Endodermal cell (in vitro differentiated cells): Measurements from ENCODE around the gene CDC45. TPM values are rescaled to one million over a fixed set of nuclear protein-coding genes. Genes with fewer than 3 reads are reported as not detected.

ENCODE experiments used
- DNase-seq: peaks from one replicate; pipeline ENCODE4 v3.0.0-alpha.2; 2017
- H3K27ac ChIP-seq: 2 replicates; pipeline ENCODE4 v1.5.1; 2013; ENCODE audit warnings: mild to moderate bottlenecking, low read depth, low read length, moderate library complexity
- H3K27me3 ChIP-seq: 2 replicates; pipeline ENCODE4 v1.6.1; 2013; ENCODE audit warnings: mild to moderate bottlenecking, low read length, moderate library complexity; ENCODE audit not compliant: insufficient read depth, control insufficient read depth, poor library complexity, severe bottlenecking
- H3K36me3 ChIP-seq: 2 replicates; pipeline ENCODE4 v1.7.0; 2013; ENCODE audit warnings: mild to moderate bottlenecking, low read length, moderate library complexity; ENCODE audit not compliant: control insufficient read depth, insufficient read depth
- H3K4me1 ChIP-seq: one replicate; pipeline ENCODE4 v1.7.0; 2013; ENCODE audit warnings: low read length; ENCODE audit not compliant: control insufficient read depth, insufficient read depth
- H3K4me3 ChIP-seq: 2 replicates; pipeline ENCODE4 v1.5.1; 2013; ENCODE audit warnings: mild to moderate bottlenecking, low read length, moderate library complexity
- H3K9ac ChIP-seq: 2 replicates; pipeline ENCODE4 v1.6.1; 2013; ENCODE audit warnings: mild to moderate bottlenecking, low read length, moderate library complexity; ENCODE audit not compliant: poor library complexity, severe bottlenecking; ENCODE audit errors: extremely low read depth
- H3K9me3 ChIP-seq: 2 replicates; pipeline ENCODE4 v1.6.1; 2013; ENCODE audit warnings: mild to moderate bottlenecking, low read length, moderate library complexity; ENCODE audit not compliant: control insufficient read depth
- H3K27ac Mint-ChIP-seq: 2 replicates; pipeline ENCODE4 v1.8.0; 2020; ENCODE audit warnings: mixed read lengths
- H3K27me3 Mint-ChIP-seq: 2 replicates; pipeline ENCODE4 v1.8.0; 2021; ENCODE audit warnings: mild to moderate bottlenecking, mixed read lengths; ENCODE audit not compliant: insufficient read depth
- H3K36me3 Mint-ChIP-seq: 2 replicates; pipeline ENCODE4 v1.8.0; 2020; ENCODE audit warnings: low read depth, mixed read lengths
- H3K4me1 Mint-ChIP-seq: 2 replicates; pipeline ENCODE4 v1.8.0; 2020; ENCODE audit warnings: mixed read lengths
- H3K4me3 Mint-ChIP-seq: 2 replicates; pipeline ENCODE4 v1.8.0; 2020; ENCODE audit warnings: mild to moderate bottlenecking, moderate library complexity, mixed read lengths
- H3K9me3 Mint-ChIP-seq: 2 replicates; pipeline ENCODE4 v1.8.0; 2020; ENCODE audit warnings: mild to moderate bottlenecking, mixed read lengths
- CTCF ChIP-seq: fragments of 200-600 bp; sonication (generic); conservative IDR thresholded peaks from 2 replicates; pipeline ENCODE4 v1.5.0; 2021; ENCODE audit warnings: antibody characterized with exemption, mild to moderate bottlenecking
- WGBS, 2 experiments: methylation state at CpG; one replicate each; pipeline versions ENCODE4 v1.1.5 to v1.1.7; 2013; ENCODE audit warnings: missing lambda C conversion rate in 2 of 2, mixed read lengths in 1 of 2; ENCODE audit not compliant: insufficient coverage in 1 of 2, insufficient read length in 1 of 2; 5-methylcytosine and 5-hydroxymethylcytosine counted together
- total RNA-seq, 2 donors: library from RNA; stranded (reverse); fragmentation: NEBNext Ultra II Directional in 1 of 2; extraction: Animal tissue kit (Norgen Biotek cat#: 25700) in 1 of 2; gene quantifications; 2 replicates in 1 of 2; 3 replicates in 1 of 2; pipeline ENCODE4 v1.2.1, GENCODE V29; 2021

The CDC45 gene
- total RNA-seq, 2 donors from 2014 or later, result 30.3 to 31.2 TPM

- no peak overlapping the region for H3K27ac Mint-ChIP-seq
- no peak for DNase-seq
- H3K27me3 Mint-ChIP-seq, result no peaks in the 10 kb centered on the region
- H3K36me3 ChIP-seq, result peaks cover 35% of the 10 kb centered on the region
- TF ChIP-seq CTCF, result no peak
- H3K36me3 Mint-ChIP-seq, result peaks cover 12% of the 10 kb centered on the region
- no peaks in the 10 kb centered on the region for H3K4me1 ChIP-seq
- H3K4me3 ChIP-seq, result no peak overlapping the region
- no peak overlapping the region for H3K4me3 Mint-ChIP-seq
- H3K4me1 Mint-ChIP-seq, result no peaks in the 10 kb centered on the region
- H3K9me3 ChIP-seq, result no peaks in the 10 kb centered on the region
- no peak overlapping the region for H3K9ac ChIP-seq
- no peaks in the 10 kb centered on the region for H3K27me3 ChIP-seq
- WGBS, 2 experiments, result 96 to 97% methylated on average over 5 to 7 of the region's 7 CpGs
- no peaks in the 10 kb centered on the region for H3K9me3 Mint-ChIP-seq
- no peak overlapping the region for H3K27ac ChIP-seq
These were observed 19.6 kb downstream of the CDC45 start for GRCh38 chr22:19499236-19499879.

- TF ChIP-seq CTCF, result no peak
- no peaks in the 10 kb centered on the region for H3K4me1 ChIP-seq
- Mint-ChIP-seq H3K27me3 (no peaks in the 10 kb centered on the region), H3K36me3 (peaks cover 12% of the 10 kb centered on the region), H3K4me1 (no peaks in the 10 kb centered on the region), H3K9me3 (no peaks in the 10 kb centered on the region), H3K27ac (no peak overlapping the region), H3K4me3 (no peak overlapping the region)
- H3K36me3 ChIP-seq, result peaks cover 31% of the 10 kb centered on the region
- no peaks in the 10 kb centered on the region for H3K9me3 ChIP-seq
- no peak overlapping the region for H3K27ac ChIP-seq
- no peak overlapping the region for H3K9ac ChIP-seq
- 96 to 100% methylated on average over 3 to 4 of the region's 4 CpGs for WGBS, 2 experiments
- H3K27me3 ChIP-seq, result no peaks in the 10 kb centered on the region
- DNase-seq, result no peak
- no peak overlapping the region for H3K4me3 ChIP-seq
These were observed 20.1 kb downstream of the CDC45 start for GRCh38 chr22:19499880-19500242.

- H3K9me3 Mint-ChIP-seq, result no peaks in the 10 kb centered on the region
- Histone ChIP-seq H3K27ac (no peak overlapping the region), H3K27me3 (no peaks in the 10 kb centered on the region), H3K9me3 (no peaks in the 10 kb centered on the region), H3K9ac (no peak overlapping the region), H3K36me3 (peaks cover 15% of the 10 kb centered on the region), H3K4me1 (no peaks in the 10 kb centered on the region), H3K4me3 (no peak overlapping the region)
- no peak overlapping the region for H3K27ac Mint-ChIP-seq
- peaks cover 11% of the 10 kb centered on the region for H3K36me3 Mint-ChIP-seq
- no peak overlapping the region for H3K4me3 Mint-ChIP-seq
- no peak for TF ChIP-seq CTCF
- DNase-seq, result no peak
- 100% methylated on average over 1 to 3 of the region's 3 CpGs for WGBS, 2 experiments
- no peaks in the 10 kb centered on the region for H3K27me3 Mint-ChIP-seq
- H3K4me1 Mint-ChIP-seq, result no peaks in the 10 kb centered on the region
These were observed 22.3 kb downstream of the CDC45 start for GRCh38 chr22:19501897-19502447.
